Measurements from ENCODE around the gene SLC5A10.

GRCh38 chr17:18971801-18972200, 19.8 kb downstream of the SLC5A10 start:
- no peak for TF ChIP-seq CTCF (IDR thresholded peaks at IDR 0.05)
- no peak for TF ChIP-seq POLR2AphosphoS5 (IDR thresholded peaks at IDR 0.05)
- no peak for TF ChIP-seq EP300 (IDR thresholded peaks at IDR 0.05)

All from gastroesophageal sphincter (tissue), 3 donors.